HEK293T (cell line): ENCODE measurements around the gene ADAMTS3.

Experiments used
- ARNT ChIP-seq: fragments of 450-650 bp; IDR thresholded peaks from 2 replicates; pipeline ENCODE4 v1.6.1; 2017; ENCODE audit warnings: mild to moderate bottlenecking
- BHLHE40 ChIP-seq: fragments of 450-650 bp; IDR thresholded peaks from 2 replicates; pipeline ENCODE4 v1.6.1; 2016; ENCODE audit warnings: mild to moderate bottlenecking, moderate library complexity, borderline replicate concordance
- CTBP1 ChIP-seq: fragments of 450-650 bp; IDR thresholded peaks from 2 replicates; pipeline ENCODE4 v1.6.1; 2016; ENCODE audit warnings: borderline replicate concordance
- FOXA1 ChIP-seq: fragments of 450-650 bp; IDR thresholded peaks from 2 replicates; pipeline ENCODE4 v1.6.1; 2016; ENCODE audit warnings: mild to moderate bottlenecking
- FOXK2 ChIP-seq: fragments of 450-650 bp; IDR thresholded peaks from 2 replicates; pipeline ENCODE4 v1.6.1; 2016; ENCODE audit warnings: mild to moderate bottlenecking
- FOXM1 ChIP-seq: fragments of 450-650 bp; IDR thresholded peaks from 2 replicates; pipeline ENCODE4 v1.6.1; 2017; ENCODE audit warnings: mild to moderate bottlenecking, borderline replicate concordance
- L3MBTL2 ChIP-seq: fragments of 450-650 bp; conservative IDR thresholded peaks from 2 replicates; pipeline ENCODE4 v1.6.1; 2016; ENCODE audit warnings: mild to moderate bottlenecking
- LEF1 ChIP-seq: fragments of 450-650 bp; IDR thresholded peaks from 2 replicates; pipeline ENCODE4 v1.6.1; 2017; ENCODE audit warnings: mild to moderate bottlenecking, borderline replicate concordance
- SP1 ChIP-seq: fragments of 450-650 bp; IDR thresholded peaks from 2 replicates; pipeline ENCODE4 v1.6.1; 2017
- SUZ12 ChIP-seq: fragments of 450-650 bp; IDR thresholded peaks from 2 replicates; pipeline ENCODE4 v1.6.1; 2016; ENCODE audit warnings: mild to moderate bottlenecking
- TF ChIP-seq, protein P1 (sequence below): fragments of 450-650 bp; IDR thresholded peaks from 2 replicates; pipeline ENCODE4 v1.6.1; 2016

DNA sequence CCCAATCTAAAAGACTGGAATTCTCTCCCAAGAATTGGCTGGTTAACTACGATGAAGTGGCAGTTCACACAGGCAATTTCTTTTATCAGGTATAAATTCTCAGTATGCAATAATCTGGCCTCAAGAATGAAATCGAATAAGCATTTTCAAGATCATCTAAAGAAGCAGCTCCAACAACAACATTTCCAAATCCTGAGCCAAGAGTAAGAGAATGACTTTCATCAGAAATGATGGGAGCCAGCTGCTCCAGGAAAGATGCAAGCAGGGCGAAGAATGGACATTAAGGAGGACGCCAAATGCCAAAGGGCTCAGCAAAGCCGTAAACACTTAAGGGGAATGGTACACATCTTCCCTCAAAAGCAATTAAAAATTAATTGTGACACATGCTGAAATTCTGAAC is 12.0 kb downstream of the ADAMTS3 start:
- TF ChIP-seq FOXM1 = no peak
- TF ChIP-seq LEF1 = no peak
- TF ChIP-seq ARNT = no peak
- TF ChIP-seq FOXA1 = no peak
- TF ChIP-seq SUZ12 = no peak
- no peak for TF ChIP-seq SP1
- no peak for TF ChIP-seq CTBP1
- TF ChIP-seq FOXK2 = no peak
- TF ChIP-seq, protein P1, sequence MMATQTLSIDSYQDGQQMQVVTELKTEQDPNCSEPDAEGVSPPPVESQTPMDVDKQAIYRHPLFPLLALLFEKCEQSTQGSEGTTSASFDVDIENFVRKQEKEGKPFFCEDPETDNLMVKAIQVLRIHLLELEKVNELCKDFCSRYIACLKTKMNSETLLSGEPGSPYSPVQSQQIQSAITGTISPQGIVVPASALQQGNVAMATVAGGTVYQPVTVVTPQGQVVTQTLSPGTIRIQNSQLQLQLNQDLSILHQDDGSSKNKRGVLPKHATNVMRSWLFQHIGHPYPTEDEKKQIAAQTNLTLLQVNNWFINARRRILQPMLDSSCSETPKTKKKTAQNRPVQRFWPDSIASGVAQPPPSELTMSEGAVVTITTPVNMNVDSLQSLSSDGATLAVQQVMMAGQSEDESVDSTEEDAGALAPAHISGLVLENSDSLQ = no peak
- no peak for TF ChIP-seq L3MBTL2
- no peak for TF ChIP-seq BHLHE40
